ENCODE measurements around the gene HOTAIR. TPM values are rescaled to one million over a fixed set of nuclear protein-coding genes. Genes with fewer than 3 reads are reported as not detected.

HOTAIR gene
- polyA plus RNA-seq, 3 donors: not detected

DNA sequence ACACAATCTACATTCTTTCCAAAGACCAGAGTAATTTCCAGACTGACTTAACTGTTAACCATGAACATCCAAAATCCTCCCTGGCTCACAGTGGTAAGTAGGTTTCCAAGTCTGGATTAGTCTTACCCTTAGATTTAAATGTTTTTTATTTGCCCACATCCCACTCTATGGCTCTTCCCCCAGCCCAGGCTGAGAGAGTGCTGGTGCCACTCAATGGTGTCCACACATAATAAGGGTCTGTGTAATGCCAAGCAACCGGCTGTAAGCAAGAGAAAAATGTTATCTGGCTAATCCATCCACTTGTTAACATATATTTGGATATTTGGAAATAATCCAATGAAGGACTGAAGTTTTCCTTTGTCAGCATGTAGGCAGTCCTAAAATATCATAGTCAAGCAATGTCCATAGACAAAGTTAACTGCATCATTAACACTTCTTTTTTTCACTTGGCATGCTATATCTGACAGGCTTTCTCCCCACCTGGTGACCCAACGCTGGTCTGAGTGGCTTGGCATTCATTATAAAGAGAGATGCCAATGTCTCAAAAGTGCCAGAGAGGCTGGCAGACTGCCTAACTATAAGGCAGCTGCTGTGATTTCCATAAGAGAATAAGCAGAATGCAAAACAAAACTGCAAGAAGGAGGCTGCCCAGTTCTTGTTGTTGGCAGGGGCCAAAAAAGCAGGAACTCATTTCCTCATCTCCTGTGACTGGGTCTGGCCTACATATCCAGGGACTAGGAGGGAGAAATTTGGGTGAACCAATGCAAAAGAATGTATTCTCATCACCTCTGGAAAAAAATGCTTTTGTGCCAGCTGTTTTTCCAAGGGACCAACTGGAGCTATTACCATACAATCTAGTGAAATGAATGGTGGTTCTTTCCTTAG lies 50.0 kb downstream of the HOTAIR start:
- Mint-ChIP-seq H3K36me3 (no peaks in the 10 kb centered on the region), H3K4me3 (peak overlapping the region in 1 of 2 donors; percentile 23), H3K9me3 (peaks cover 0 to 24% (median 17%) of the 10 kb centered on the region in 7 donors), H3K4me1 (peaks cover 3% of the 10 kb centered on the region), H3K27ac (no peak overlapping the region), H3K27me3 (ENCODE audit: low read depth in 3 of 3) (peaks cover 88 to 90% (median 89%) of the 10 kb centered on the region in 3 donors)
- no peaks in the 10 kb centered on the region for H3K4me1 ChIP-seq (ENCODE audit: control insufficient read depth in 1 of 2, insufficient read depth in 2 of 2, low read length in 2 of 2)
- intact Hi-C loops (cut with micrococcal nuclease): no loop called here
- H3K79me2 ChIP-seq (ENCODE audit: insufficient read depth, low read length): no peaks in the 10 kb centered on the region
- H3K4me2 ChIP-seq (replicated peaks; ENCODE audit: extremely low read depth, low read length, poor library complexity, severe bottlenecking): no peak overlapping the region
- no peak overlapping the region for H3K9ac ChIP-seq (ENCODE audit: insufficient read depth, low read length, poor library complexity, severe bottlenecking)
- no peak overlapping the region for H3K27ac ChIP-seq (ENCODE audit: low read depth in 1 of 2, low read length in 2 of 2)
- TF ChIP-seq, protein P1, sequence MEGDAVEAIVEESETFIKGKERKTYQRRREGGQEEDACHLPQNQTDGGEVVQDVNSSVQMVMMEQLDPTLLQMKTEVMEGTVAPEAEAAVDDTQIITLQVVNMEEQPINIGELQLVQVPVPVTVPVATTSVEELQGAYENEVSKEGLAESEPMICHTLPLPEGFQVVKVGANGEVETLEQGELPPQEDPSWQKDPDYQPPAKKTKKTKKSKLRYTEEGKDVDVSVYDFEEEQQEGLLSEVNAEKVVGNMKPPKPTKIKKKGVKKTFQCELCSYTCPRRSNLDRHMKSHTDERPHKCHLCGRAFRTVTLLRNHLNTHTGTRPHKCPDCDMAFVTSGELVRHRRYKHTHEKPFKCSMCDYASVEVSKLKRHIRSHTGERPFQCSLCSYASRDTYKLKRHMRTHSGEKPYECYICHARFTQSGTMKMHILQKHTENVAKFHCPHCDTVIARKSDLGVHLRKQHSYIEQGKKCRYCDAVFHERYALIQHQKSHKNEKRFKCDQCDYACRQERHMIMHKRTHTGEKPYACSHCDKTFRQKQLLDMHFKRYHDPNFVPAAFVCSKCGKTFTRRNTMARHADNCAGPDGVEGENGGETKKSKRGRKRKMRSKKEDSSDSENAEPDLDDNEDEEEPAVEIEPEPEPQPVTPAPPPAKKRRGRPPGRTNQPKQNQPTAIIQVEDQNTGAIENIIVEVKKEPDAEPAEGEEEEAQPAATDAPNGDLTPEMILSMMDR (IDR thresholded peaks at IDR 0.05): no peak
- H3K4me3 ChIP-seq (replicated peaks in 1 of 3; ENCODE audit: low read depth in 2 of 3, low read length in 3 of 3): no peak overlapping the region
- WGBS (ENCODE audit: insufficient coverage): no CpG with 5 or more reads among the region's 2 CpGs
- peaks cover 97 to 98% of the 10 kb centered on the region in 2 donors for H3K27me3 ChIP-seq (ENCODE audit: control insufficient read depth in 2 of 2, insufficient read depth in 2 of 2, low read length in 2 of 2)
- no peaks in the 10 kb centered on the region for H4K20me1 ChIP-seq (ENCODE audit: insufficient read depth, low read length)
- H3K9me3 ChIP-seq (replicated peaks in 1 of 2; ENCODE audit: control insufficient read depth in 1 of 2, insufficient read depth in 1 of 2, low read length in 2 of 2): peaks cover 11 to 64% of the 10 kb centered on the region in 2 donors
- H3K36me3 ChIP-seq (replicated peaks in 1 of 2; ENCODE audit: control insufficient read depth in 1 of 2, insufficient read depth in 2 of 2, low read length in 2 of 2): no peaks in the 10 kb centered on the region
- no peak for DNase-seq
- H2AFZ ChIP-seq (ENCODE audit: insufficient read depth, low read depth, low read length, poor library complexity, severe bottlenecking): no peak overlapping the region

DNA sequence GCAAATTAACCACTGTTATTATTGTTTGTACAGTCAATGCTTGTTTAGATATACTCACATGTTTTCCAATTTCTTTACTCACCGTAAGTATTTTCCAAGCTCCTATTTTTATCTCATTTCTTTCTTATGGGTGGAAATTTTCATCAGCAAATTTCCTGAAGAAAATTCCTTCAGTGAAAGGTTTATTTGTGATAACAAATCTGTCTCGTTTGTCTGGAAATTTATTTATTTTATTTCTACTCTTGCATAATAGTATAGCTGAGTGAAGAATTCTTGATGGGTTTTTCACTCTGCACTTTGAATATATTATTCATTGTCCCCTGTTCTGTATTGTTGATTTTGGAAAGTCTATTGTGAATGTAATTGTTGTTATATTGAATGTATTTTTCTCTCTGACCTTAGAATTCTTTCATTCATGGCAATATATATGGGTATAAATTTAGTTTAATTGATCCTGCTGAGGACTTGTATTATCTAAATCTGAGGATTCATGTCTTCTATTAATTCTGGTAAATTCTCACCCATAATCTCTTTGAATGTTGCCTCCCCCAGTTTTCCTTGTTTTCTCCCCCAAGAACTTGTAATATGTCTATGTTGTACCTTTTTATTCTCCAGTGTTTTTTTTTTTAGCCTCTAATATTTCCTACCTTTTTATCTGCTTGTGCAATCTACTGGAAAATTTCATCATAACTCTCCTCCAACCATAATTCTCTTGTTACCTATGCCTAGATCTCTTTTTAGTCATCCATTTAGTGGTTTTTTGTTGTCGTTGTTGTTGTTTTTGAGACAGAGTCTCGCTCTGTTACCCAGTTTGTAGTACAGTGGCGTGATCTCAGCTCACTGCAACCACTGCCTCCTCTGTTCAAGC lies 57.7 kb downstream of the HOTAIR start:
- Mint-ChIP-seq H3K9me3 (peaks cover 0 to 5% (median 0%) of the 10 kb centered on the region in 7 donors), H3K4me3 (peak overlapping the region in 1 of 2 donors; percentile 44), H3K27me3 (ENCODE audit: low read depth in 3 of 3) (peaks cover 58 to 80% (median 63%) of the 10 kb centered on the region in 3 donors), H3K4me1 (no peaks in the 10 kb centered on the region), H3K27ac (no peak overlapping the region), H3K36me3 (no peaks in the 10 kb centered on the region)
- Histone ChIP-seq H3K9me3 (replicated peaks in 1 of 2; ENCODE audit: control insufficient read depth in 1 of 2, insufficient read depth in 1 of 2, low read length in 2 of 2) (no peaks in the 10 kb centered on the region), H3K4me3 (replicated peaks in 1 of 3; ENCODE audit: low read depth in 2 of 3, low read length in 3 of 3) (no peak overlapping the region), H2AFZ (ENCODE audit: insufficient read depth, low read depth, low read length, poor library complexity, severe bottlenecking) (no peak overlapping the region), H3K27me3 (ENCODE audit: control insufficient read depth in 2 of 2, insufficient read depth in 2 of 2, low read length in 2 of 2) (peaks cover 54 to 76% of the 10 kb centered on the region in 2 donors), H3K27ac (ENCODE audit: low read depth in 1 of 2, low read length in 2 of 2) (no peak overlapping the region), H3K4me1 (ENCODE audit: control insufficient read depth in 1 of 2, insufficient read depth in 2 of 2, low read length in 2 of 2) (no peaks in the 10 kb centered on the region), H3K4me2 (replicated peaks; ENCODE audit: extremely low read depth, low read length, poor library complexity, severe bottlenecking) (no peak overlapping the region), H3K36me3 (replicated peaks in 1 of 2; ENCODE audit: control insufficient read depth in 1 of 2, insufficient read depth in 2 of 2, low read length in 2 of 2) (no peaks in the 10 kb centered on the region), H3K9ac (ENCODE audit: insufficient read depth, low read length, poor library complexity, severe bottlenecking) (no peak overlapping the region), H3K79me2 (ENCODE audit: insufficient read depth, low read length) (no peaks in the 10 kb centered on the region), H4K20me1 (ENCODE audit: insufficient read depth, low read length) (no peaks in the 10 kb centered on the region)
- no CpG with 5 or more reads among the region's 5 CpGs for WGBS (ENCODE audit: insufficient coverage)
- intact Hi-C loops (cut with micrococcal nuclease): no loop called here
- DNase-seq: no peak
- TF ChIP-seq, protein P1 (IDR thresholded peaks at IDR 0.05): no peak
